Uterus (tissue), 4 donors: ENCODE results near the gene TRAF3. TPM values are rescaled to one million over a fixed set of nuclear protein-coding genes. Genes with fewer than 3 reads are reported as not detected.

Experiments used
- DNase-seq, 2 donors: peaks; one replicate each; pipeline ENCODE4 v3.0.0-alpha.2; 2019 to 2020
- H3K27ac ChIP-seq, 2 donors: fragments of 200-600 bp; sonication (generic); 1 replicate in 1 of 2; 2 replicates in 1 of 2; pipeline ENCODE4 v1.5.1; 2016 to 2018
- H3K27me3 ChIP-seq, 2 donors: fragments of 200-600 bp; sonication (generic); one replicate each; pipeline ENCODE4 v1.5.1; 2018 to 2019; ENCODE audit warnings: control low read depth in 1 of 2
- H3K36me3 ChIP-seq, 2 donors: fragments of 200-600 bp; sonication (generic); one replicate each; pipeline ENCODE4 v1.5.1; 2019; ENCODE audit warnings: control low read depth in 1 of 2
- H3K4me1 ChIP-seq, 2 donors: fragments of 200-600 bp; sonication (generic); one replicate each; pipeline ENCODE4 v1.5.1; 2018 to 2019; ENCODE audit warnings: control low read depth in 1 of 2
- H3K4me3 ChIP-seq, 2 donors: fragments of 200-600 bp; sonication (generic); 1 replicate in 1 of 2; 2 replicates in 1 of 2; pipeline ENCODE4 v1.5.1; 2018 to 2019; ENCODE audit warnings: mild to moderate bottlenecking in 1 of 2
- H3K9me3 ChIP-seq, 2 donors: fragments of 200-600 bp; sonication (generic); one replicate each; pipeline ENCODE4 v1.5.1; 2019; ENCODE audit warnings: control low read depth in 1 of 2
- POLR2A ChIP-seq, 2 donors: fragments of 450-650 bp; IDR thresholded peaks; one replicate each; pipeline ENCODE4 v1.6.1; 2016; ENCODE audit warnings: antibody characterized with exemption in 2 of 2, mild to moderate bottlenecking in 1 of 2, moderate library complexity in 1 of 2
- intact Hi-C: fragments of 100-400 bp; cut with DNase I; formaldehyde crosslinking; loops from one replicate; pipeline ENCODE4 v1.15.1; 2023; ENCODE audit warnings: low total_unique reads
- total RNA-seq, 4 donors: library from RNA; depleted of rRNA in 3 of 4; stranded (reverse); fragments of >200 nt in 3 of 4; gene quantifications; one replicate each; pipeline versions ENCODE4 v1.1.0 to v1.2.4, GENCODE V29; 2014 to 2023
- TF ChIP-seq, protein P1 (sequence below), 4 experiments: fragments of 200-600 bp in 2 of 4; fragments of 450-650 bp in 2 of 4; sonication (generic) in 2 of 4; IDR thresholded peaks; one replicate each; pipeline ENCODE4 v1.5.1; 2016 to 2019; ENCODE audit warnings: antibody characterized with exemption in 4 of 4, mild to moderate bottlenecking in 2 of 4, moderate library complexity in 1 of 4
- donor health status: DM: yes; HTN: yes; CAD: no.

Gene TRAF3
- total RNA-seq, 4 donors from 2014 or later, result 7.4 to 33.1 (median 22.1) TPM

- no peak for DNase-seq
- H3K4me1 ChIP-seq, result no peaks in the 10 kb centered on the region
- intact Hi-C loops, result no loop called here
- H3K9me3 ChIP-seq, result no peaks in the 10 kb centered on the region
- H3K27me3 ChIP-seq, result no peaks in the 10 kb centered on the region
- no peak overlapping the region for H3K27ac ChIP-seq
- no peak overlapping the region for H3K4me3 ChIP-seq
- no peaks in the 10 kb centered on the region for H3K36me3 ChIP-seq
- TF ChIP-seq, protein P1, sequence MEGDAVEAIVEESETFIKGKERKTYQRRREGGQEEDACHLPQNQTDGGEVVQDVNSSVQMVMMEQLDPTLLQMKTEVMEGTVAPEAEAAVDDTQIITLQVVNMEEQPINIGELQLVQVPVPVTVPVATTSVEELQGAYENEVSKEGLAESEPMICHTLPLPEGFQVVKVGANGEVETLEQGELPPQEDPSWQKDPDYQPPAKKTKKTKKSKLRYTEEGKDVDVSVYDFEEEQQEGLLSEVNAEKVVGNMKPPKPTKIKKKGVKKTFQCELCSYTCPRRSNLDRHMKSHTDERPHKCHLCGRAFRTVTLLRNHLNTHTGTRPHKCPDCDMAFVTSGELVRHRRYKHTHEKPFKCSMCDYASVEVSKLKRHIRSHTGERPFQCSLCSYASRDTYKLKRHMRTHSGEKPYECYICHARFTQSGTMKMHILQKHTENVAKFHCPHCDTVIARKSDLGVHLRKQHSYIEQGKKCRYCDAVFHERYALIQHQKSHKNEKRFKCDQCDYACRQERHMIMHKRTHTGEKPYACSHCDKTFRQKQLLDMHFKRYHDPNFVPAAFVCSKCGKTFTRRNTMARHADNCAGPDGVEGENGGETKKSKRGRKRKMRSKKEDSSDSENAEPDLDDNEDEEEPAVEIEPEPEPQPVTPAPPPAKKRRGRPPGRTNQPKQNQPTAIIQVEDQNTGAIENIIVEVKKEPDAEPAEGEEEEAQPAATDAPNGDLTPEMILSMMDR (IDR thresholded peaks at IDR 0.05), result no peak
- no peak for TF ChIP-seq POLR2A (IDR thresholded peaks at IDR 0.05)
These were observed 137.4 kb downstream of the TRAF3 start for GRCh38 chr14:102914474-102915291.

GRCh38 chr14:102915292-102916110 is 138.3 kb downstream of the TRAF3 start:
- H3K4me1 ChIP-seq, result no peaks in the 10 kb centered on the region
- H3K9me3 ChIP-seq, result no peaks in the 10 kb centered on the region
- intact Hi-C loops, result no loop called here
- TF ChIP-seq, protein P1 (IDR thresholded peaks at IDR 0.05), result no peak
- TF ChIP-seq POLR2A (IDR thresholded peaks at IDR 0.05), result no peak
- H3K4me3 ChIP-seq, result no peak overlapping the region
- H3K27me3 ChIP-seq, result no peaks in the 10 kb centered on the region
- no peak overlapping the region for H3K27ac ChIP-seq
- H3K36me3 ChIP-seq, result no peaks in the 10 kb centered on the region
- DNase-seq, result no peak

- intact Hi-C loops, result no loop called here
- DNase-seq, result no peak
- no peaks in the 10 kb centered on the region for H3K36me3 ChIP-seq
- H3K9me3 ChIP-seq, result no peaks in the 10 kb centered on the region
- TF ChIP-seq, protein P1 (IDR thresholded peaks at IDR 0.05), result no peak
- H3K27ac ChIP-seq, result no peak overlapping the region
- no peak overlapping the region for H3K4me3 ChIP-seq
- no peaks in the 10 kb centered on the region for H3K27me3 ChIP-seq
- H3K4me1 ChIP-seq, result no peaks in the 10 kb centered on the region
These were observed 139.3 kb downstream of the TRAF3 start for GRCh38 chr14:102916347-102917055.

DNA sequence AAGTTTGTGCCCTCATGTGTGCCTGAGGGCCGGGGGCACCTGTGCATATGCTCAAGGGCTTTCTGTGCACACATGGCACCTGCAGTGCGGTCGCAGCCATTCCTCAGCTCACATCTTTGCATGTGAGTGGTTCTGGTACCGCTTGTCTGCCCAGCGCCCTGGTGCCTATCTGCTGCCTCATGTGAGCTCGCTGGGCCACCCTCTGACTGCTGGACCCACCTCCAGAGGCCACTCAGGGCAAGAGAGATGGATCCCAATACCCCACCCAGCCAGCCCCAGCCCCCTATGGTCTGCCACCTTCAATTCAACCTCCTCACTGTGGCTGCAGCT is 139.8 kb downstream of the TRAF3 start:
- intact Hi-C loops, result no loop called here
- H3K9me3 ChIP-seq, result no peaks in the 10 kb centered on the region

More for the DNA sequence above, 139.8 kb downstream of the TRAF3 start:
- Histone ChIP-seq H3K4me1 (no peaks in the 10 kb centered on the region), H3K36me3 (no peaks in the 10 kb centered on the region), H3K27me3 (no peaks in the 10 kb centered on the region), H3K27ac (no peak overlapping the region), H3K4me3 (no peak overlapping the region)
- DNase-seq, result no peak
- TF ChIP-seq POLR2A (IDR thresholded peaks at IDR 0.05), result no peak
- TF ChIP-seq, protein P1 (IDR thresholded peaks at IDR 0.05), result no peak
